Colonic mucosa (tissue), 4 donors: Measurements from ENCODE around the gene HACD2. TPM values are rescaled to one million over a fixed set of nuclear protein-coding genes. Genes with fewer than 3 reads are reported as not detected.
"Not testable (repeated sequence)": the region's sequence is repeated elsewhere in the genome, so short reads cannot be mapped to it uniquely, and the experiment has no call there.

Source experiments
- DNase-seq: peaks from one replicate; pipeline ENCODE4 v3.0.0-alpha.2; 2020
- H3K27ac ChIP-seq: fragments of 200-600 bp; one replicate; pipeline ENCODE4 v1.8.0; 2021
- H3K27me3 ChIP-seq: fragments of 200-600 bp; one replicate; pipeline ENCODE4 v1.8.0; 2021
- H3K36me3 ChIP-seq: fragments of 200-600 bp; one replicate; pipeline ENCODE4 v1.8.0; 2021
- H3K4me1 ChIP-seq: fragments of 200-600 bp; one replicate; pipeline ENCODE4 v1.8.0; 2021; ENCODE audit warnings: mild to moderate bottlenecking
- H3K4me3 ChIP-seq: fragments of 200-600 bp; one replicate; pipeline ENCODE4 v1.8.0; 2021
- H3K9ac ChIP-seq, 2 donors: one replicate each; pipeline ENCODE4 v1.7.0; 2013; ENCODE audit warnings: control low read depth in 2 of 2, low read depth in 2 of 2, low read length in 2 of 2
- H3K9me3 ChIP-seq: fragments of 200-600 bp; one replicate; pipeline ENCODE4 v1.8.0; 2021
- CTCF ChIP-seq: fragments of 200-600 bp; IDR thresholded peaks from one replicate; pipeline ENCODE4 v1.8.0; 2022; ENCODE audit warnings: antibody characterized with exemption, mild to moderate bottlenecking
- intact Hi-C: fragments of 100-400 bp; cut with DNase I; formaldehyde crosslinking; loops from one replicate; pipeline ENCODE4 v1.14.1; 2022
- total RNA-seq, 2 donors: library from RNA; stranded (reverse); fragmentation: NEBNext Ultra II Directional in 1 of 2; extraction: Animal tissue kit (Norgen Biotek cat#: 25700) in 1 of 2; gene quantifications; one replicate each; pipeline ENCODE4 v1.2.1, GENCODE V29; 2021
- donor health status: healthy.
- donor health status: DM: no; HTN: no; CAD: no.
- donor health status: DM: no; HTN: no; CAD: no.

HACD2 gene
- total RNA-seq, 2 donors from 2014 or later: 60.3 to 61.2 TPM

DNA sequence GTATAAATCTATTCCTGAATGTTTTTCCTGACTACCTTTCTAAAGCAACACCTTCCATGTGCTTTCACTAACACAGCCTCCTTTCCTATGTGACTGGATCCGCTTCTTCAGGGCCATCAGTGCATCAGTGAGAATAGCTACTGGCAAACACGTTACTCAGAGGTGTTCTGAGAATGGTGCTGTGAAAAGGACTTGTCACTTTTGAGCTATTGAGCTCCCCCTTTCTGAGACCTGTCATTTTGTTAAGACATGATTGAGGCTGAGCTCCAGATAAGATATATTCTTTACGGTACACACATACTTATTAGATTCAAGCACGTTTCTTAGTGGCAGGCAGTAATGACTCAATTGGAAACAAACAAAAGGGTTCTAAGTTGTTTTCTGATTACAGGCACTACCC lies 90.9 kb downstream of the HACD2 start:
- H3K27ac ChIP-seq: no peak overlapping the region
- TF ChIP-seq CTCF: no peak
- no peaks in the 10 kb centered on the region for H3K27me3 ChIP-seq
- DNase-seq: no peak
- intact Hi-C loops: no loop called here
- H3K9me3 ChIP-seq: no peaks in the 10 kb centered on the region
- H3K4me1 ChIP-seq: no peaks in the 10 kb centered on the region
- no peak overlapping the region for H3K9ac ChIP-seq
- H3K4me3 ChIP-seq: no peak overlapping the region
- no peaks in the 10 kb centered on the region for H3K36me3 ChIP-seq

DNA sequence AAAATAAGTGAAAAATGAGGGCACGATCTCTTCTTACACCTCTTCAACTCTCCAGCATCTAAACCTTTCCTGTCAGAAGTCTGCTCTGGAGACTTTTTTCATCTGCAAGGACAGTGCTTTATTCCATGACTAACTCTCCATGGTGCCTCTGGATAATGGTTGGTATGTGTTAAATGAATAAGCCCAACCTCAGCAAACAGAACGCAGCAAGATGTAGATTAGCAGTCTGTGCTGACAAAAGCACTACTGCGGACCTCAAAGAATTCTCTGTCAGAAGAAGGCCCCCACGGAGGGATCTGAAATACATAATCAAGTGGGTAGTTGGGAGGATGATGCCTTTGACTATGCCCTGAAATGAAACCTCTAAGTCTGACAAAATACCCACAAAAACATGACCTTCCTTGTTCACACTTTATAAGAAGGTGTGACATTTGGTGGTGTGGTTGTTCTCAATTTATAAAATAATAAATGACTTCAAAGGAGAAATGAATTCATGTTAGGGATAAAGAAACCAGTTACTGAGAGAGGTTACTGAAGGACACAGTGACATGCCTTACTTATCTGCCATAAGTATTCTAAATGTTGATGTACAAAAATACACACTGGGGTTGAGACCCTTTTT lies 92.8 kb downstream of the HACD2 start:
- H3K4me3 ChIP-seq: no peak overlapping the region
- no peaks in the 10 kb centered on the region for H3K36me3 ChIP-seq

GRCh38 chr3:123489400-123490004 lies 95.4 kb downstream of the HACD2 start:
- Histone ChIP-seq H3K27me3 (no peaks in the 10 kb centered on the region), H3K9ac (no peak overlapping the region), H3K4me3 (no peak overlapping the region), H3K4me1 (no peaks in the 10 kb centered on the region), H3K27ac (no peak overlapping the region), H3K9me3 (no peaks in the 10 kb centered on the region), H3K36me3 (no peaks in the 10 kb centered on the region)
- intact Hi-C loops: loop anchor here (1.0 kb wide), 1 partner anchor 161 kb away; no protein-coding TSS in a partner anchor
- peak; percentile 79 for TF ChIP-seq CTCF
- DNase-seq: peak; percentile 77

More for the DNA sequence above, 92.8 kb downstream of the HACD2 start:
- no peak for DNase-seq
- no peak for TF ChIP-seq CTCF
- Histone ChIP-seq H3K9me3 (no peaks in the 10 kb centered on the region), H3K4me1 (no peaks in the 10 kb centered on the region), H3K27ac (no peak overlapping the region), H3K27me3 (no peaks in the 10 kb centered on the region), H3K9ac (no peak overlapping the region)
- intact Hi-C loops: no loop called here

GRCh38 chr3:123488645-123489347 lies 96.1 kb downstream of the HACD2 start:
- H3K4me3 ChIP-seq: no peak overlapping the region
- no peaks in the 10 kb centered on the region for H3K36me3 ChIP-seq
- H3K9me3 ChIP-seq: no peaks in the 10 kb centered on the region
- no peaks in the 10 kb centered on the region for H3K4me1 ChIP-seq
- H3K27ac ChIP-seq: no peak overlapping the region
- no peak overlapping the region for H3K9ac ChIP-seq
- no peak for TF ChIP-seq CTCF
- no peaks in the 10 kb centered on the region for H3K27me3 ChIP-seq
- intact Hi-C loops: loop anchor here (1.0 kb wide), 1 partner anchor 160 kb away; no protein-coding TSS in a partner anchor
- DNase-seq: no peak

DNA sequence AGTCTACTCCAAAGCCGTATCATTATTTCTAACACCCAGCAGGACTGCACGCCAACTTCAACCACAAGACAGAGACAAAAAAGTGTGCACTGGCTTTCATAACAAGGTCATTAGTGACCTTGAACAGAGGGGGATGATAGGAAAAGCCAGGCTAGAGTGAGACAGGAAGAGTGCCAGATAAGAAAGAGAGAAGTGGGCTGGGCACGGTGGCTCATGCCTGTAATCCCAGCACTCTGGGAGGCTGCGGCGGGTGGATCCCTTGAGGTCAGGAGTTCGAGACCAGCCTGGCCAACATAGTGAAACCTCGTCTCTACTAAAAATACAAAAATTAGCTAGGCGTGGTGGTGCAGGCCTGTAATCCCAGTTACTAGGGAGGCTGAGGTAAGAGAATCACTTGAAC lies 97.8 kb downstream of the HACD2 start:
- H3K27me3 ChIP-seq, H3K36me3 ChIP-seq, H3K27ac ChIP-seq, H3K9ac ChIP-seq, DNase-seq, intact Hi-C loops, H3K4me3 ChIP-seq, H3K4me1 ChIP-seq, H3K9me3 ChIP-seq: not testable (repeated sequence)

DNA sequence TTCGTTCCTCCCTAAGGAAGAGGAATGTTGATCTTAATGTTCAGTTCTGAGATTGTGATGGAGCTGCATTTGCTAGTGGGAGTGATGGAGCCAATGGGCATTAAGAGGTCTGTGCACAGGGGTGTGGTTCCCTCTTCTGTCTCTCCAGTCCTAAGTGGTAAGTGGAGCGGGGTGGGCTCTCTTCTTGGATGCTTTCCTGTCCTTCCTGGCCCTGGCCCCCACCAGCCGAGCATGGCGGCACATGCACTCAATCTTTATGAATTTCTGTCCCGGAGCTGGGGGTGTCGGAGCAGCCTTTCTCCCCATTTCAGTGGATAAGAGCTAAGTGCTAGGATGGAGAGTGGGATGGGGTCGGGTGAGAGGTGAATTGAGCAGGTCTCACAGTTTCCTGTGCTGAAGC lies 98.4 kb downstream of the HACD2 start:
- Histone ChIP-seq H3K4me1 (no peaks in the 10 kb centered on the region), H3K4me3 (no peak overlapping the region), H3K9me3 (no peaks in the 10 kb centered on the region), H3K27ac (no peak overlapping the region), H3K36me3 (no peaks in the 10 kb centered on the region), H3K9ac (no peak overlapping the region), H3K27me3 (no peaks in the 10 kb centered on the region)
- no peak for DNase-seq
- TF ChIP-seq CTCF: no peak
- intact Hi-C loops: no loop called here
